ENCODE data around the gene CEP162.
"Not testable (repeated sequence)": the region's sequence is repeated elsewhere in the genome, so short reads cannot be mapped to it uniquely, and the experiment has no call there.

CEP162 gene

DNA sequence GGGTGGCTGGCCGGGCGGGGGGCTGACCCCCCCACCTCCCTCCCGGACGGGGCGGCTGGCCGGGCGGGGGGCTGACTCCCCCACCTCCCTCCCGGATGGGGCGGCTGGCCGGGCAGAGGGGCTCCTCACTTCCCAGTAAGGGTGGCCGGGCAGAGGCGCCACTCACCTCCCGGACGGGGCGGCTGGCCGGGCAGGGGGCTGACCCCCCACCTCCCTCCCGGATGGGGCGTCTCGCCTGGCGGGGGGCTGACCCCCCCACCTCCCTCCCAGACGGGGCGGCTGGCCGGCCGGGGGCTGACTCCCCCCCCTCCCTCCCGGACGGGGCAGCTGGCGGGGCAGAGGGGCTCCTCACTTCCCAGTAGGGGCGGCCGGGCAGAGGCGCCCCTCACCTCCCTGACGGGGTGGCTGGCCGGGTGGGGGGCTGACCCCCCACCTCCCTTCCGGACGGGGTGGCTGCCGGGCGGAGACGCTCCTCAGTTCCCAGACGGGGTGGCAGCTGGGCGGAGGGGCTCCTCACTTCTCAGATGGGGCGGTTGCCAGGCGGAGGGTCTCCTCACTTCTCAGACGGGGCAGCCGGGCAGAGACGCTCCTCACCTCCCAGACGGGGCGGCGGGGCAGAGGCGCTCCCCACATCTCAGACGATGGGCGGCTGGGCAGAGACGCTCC is 17.1 kb upstream of the CEP162 start:
- DNase-seq; in situ Hi-C loops (cut with HindIII; ENCODE audit: low pct_ligation_motif_present, low pct_unique_long_range_greater_than_20kb, low sequenced_read_pairs): not testable (repeated sequence)

DNA sequence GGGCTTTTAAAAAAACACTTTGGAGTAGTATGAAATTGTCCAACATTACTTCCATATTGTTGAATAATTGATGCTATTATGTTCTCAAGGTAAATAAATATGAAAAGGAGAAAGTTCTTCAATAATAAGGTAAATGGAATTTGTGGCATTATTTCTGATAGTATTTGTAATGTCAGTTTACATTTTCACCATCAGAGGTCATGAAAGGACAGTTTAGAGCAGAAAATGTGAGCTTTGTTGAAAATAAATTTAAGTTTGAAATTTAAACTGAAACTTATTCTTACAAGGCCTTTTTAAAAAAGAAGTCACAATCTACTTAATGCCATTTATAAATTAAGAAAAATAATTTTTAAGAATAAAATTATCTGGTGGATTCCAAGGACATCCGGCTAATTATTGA is 15.8 kb upstream of the CEP162 start:
- no peak for DNase-seq
- in situ Hi-C loops (cut with HindIII; ENCODE audit: low pct_ligation_motif_present, low pct_unique_long_range_greater_than_20kb, low sequenced_read_pairs) = no loop called here

DNA sequence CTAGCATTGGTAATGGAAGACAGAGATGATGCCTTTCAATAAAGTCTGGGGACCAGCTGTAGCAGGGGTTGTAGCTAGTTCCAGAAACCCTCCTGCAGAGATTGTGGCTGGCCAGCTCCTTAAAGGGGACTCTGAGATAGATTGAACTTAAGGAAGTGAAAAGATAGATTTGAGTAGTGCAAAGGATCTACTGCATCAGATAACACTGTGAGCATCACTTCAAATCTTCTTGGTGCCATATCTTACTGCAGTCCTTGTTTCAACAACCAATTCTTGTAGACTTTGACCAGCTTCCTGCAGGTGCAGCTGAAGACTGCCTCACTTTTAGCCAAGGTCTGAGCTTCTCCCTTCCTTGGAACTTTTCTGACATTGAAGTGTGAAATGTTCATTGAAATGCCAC is 14.8 kb upstream of the CEP162 start:
- in situ Hi-C loops (cut with HindIII; ENCODE audit: low pct_ligation_motif_present, low pct_unique_long_range_greater_than_20kb, low sequenced_read_pairs) = no loop called here

DNA sequence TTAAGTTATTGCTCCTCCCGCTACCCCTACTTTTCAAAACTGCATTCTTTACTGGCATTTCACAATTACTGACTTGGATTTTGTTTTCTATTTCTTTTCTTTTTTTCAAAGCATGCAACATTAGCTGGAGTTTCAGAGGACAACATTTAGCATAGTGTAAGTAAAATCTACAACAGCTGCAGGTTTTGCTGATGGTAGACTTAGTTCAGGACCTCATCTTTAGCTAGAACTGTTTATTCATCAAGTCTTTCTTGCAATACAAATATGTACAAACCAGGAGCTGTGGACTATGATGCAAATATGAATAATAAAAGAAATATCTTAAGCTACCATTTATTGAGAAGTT is 728 bp upstream of the CEP162 start:
- in situ Hi-C loops (cut with HindIII; ENCODE audit: low pct_ligation_motif_present, low pct_unique_long_range_greater_than_20kb, low sequenced_read_pairs) = no loop called here
- DNase-seq = no peak

More for the DNA sequence above, 14.8 kb upstream of the CEP162 start:
- no peak for DNase-seq

DNA sequence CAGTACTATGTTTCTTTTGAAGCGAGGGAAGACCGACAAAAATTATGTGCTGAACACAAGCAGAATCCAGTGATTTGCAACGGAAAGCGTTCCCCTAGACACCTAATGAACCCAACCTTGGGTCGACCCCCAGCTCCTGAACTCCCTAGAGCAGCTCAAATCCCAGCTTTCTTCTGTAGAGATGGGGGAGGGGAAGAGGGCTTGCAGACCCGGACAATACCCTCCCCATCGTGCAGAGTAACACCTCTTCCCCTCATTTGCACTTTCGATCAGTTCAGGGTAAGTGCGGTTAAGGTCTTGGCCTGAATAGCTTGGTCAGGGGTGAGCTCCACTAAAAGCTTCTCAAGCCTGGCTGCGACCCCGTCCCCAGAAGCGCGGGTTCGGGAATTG is 404 bp downstream of the CEP162 start:
- DNase-seq = no peak
- in situ Hi-C loops (cut with HindIII; ENCODE audit: low pct_ligation_motif_present, low pct_unique_long_range_greater_than_20kb, low sequenced_read_pairs) = no loop called here

DNA sequence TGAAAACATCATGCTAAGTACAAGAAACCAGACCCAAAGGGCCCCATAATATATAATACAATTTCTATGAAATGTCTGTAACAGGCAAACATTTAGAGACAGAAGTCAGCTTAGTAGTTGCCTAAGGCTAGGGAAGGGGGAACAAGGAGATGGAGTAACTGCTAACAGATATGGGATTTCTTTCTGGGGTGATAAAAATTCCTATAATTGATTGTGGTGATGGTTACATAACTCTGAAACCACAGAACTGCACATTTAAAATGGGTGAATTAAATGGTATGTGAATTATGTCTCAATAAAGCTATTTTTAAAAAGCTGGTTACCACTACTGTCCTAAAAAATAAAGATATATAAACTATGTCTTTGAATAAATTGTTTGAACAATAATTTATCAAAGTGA is 3.2 kb downstream of the CEP162 start:
- no peak for DNase-seq
- in situ Hi-C loops (cut with HindIII; ENCODE audit: low pct_ligation_motif_present, low pct_unique_long_range_greater_than_20kb, low sequenced_read_pairs) = no loop called here

DNA sequence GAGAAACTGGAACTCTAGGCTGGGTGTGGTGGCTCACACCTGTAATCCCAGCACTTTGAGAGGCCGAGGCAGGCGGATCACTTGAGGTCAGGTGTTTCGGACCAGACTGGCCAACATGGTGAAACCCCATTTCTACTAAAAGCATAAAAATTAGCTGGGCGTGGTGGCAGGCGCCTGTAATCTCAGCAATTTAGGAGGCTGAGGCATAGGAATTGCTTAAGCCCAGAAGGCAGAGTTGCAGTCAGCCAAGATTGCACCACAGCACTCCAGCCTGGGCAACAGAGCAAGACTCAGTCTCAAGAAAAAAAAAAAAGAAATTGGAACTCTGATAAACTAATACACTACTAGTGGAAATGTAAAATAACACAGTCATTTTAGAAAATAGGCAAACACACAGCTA is 3.8 kb downstream of the CEP162 start:
- in situ Hi-C loops (cut with HindIII; ENCODE audit: low pct_ligation_motif_present, low pct_unique_long_range_greater_than_20kb, low sequenced_read_pairs); DNase-seq: not testable (repeated sequence)

DNA sequence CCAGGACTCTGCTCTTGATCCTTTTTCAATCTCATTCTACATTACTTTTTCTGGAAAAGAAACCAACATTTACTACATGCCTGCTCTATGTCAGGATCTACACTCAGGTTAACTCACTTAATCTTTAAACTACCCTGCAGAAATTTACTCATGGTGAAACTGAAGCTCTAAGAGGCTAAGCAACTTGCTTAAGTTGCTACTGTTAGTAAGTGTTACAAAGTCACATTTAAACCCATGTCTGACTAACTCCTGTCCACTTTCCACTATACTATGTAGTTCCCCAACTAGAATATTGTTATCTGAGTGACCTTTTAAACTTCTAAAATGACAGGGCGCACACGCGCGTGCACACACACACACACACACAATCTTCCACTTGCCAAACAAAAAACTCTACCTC is 5.0 kb downstream of the CEP162 start:
- DNase-seq = no peak
- in situ Hi-C loops (cut with HindIII; ENCODE audit: low pct_ligation_motif_present, low pct_unique_long_range_greater_than_20kb, low sequenced_read_pairs) = no loop called here

DNA sequence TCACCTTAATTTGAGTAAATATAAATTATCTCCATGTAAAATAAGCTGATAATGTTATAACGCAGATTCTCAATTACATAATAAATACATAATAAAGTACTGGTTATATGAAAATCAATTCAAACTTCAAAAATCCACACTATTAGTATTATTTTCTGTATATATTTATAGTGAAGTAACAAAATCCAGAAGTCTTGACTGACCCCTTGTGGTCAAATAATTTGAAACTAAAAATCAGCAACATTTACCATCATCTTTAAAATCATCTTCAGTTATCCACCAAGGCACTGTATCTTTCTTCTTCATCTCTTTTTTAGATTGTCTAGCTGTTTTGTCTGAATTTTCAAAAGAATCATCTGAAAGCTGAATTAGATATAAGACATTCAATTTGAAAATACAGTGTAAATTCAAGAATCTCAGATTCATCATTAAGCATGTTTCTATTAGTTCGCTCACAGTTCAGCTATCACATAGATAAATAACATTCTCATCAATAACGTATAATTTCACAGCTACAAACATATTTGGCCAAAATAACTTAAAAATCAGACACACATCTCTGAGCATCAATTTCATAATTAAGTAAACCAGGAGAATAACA is 6.5 kb downstream of the CEP162 start:
- in situ Hi-C loops (cut with HindIII; ENCODE audit: low pct_ligation_motif_present, low pct_unique_long_range_greater_than_20kb, low sequenced_read_pairs) = no loop called here
- DNase-seq = peak; percentile 41

DNA sequence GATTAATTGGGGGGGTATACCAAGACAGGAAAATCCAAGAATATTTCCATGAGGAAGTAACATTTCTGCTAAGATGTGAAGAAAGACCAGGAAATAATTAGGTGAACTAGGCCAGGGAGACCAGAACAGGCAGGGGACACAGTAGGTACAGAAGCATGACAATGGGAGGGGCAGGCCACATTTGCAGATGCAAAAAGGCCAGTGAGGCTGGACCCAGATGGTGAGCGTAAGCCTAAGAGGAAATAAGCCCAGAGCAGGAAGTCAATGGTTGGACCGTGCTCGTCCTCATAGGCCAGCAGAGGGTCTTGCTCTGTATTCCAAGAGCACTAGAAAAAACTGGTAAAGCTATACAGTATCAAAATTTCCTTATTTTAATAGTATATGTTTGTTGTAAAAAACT is 9.4 kb downstream of the CEP162 start:
- in situ Hi-C loops (cut with HindIII; ENCODE audit: low pct_ligation_motif_present, low pct_unique_long_range_greater_than_20kb, low sequenced_read_pairs) = no loop called here
- no peak for DNase-seq

DNA sequence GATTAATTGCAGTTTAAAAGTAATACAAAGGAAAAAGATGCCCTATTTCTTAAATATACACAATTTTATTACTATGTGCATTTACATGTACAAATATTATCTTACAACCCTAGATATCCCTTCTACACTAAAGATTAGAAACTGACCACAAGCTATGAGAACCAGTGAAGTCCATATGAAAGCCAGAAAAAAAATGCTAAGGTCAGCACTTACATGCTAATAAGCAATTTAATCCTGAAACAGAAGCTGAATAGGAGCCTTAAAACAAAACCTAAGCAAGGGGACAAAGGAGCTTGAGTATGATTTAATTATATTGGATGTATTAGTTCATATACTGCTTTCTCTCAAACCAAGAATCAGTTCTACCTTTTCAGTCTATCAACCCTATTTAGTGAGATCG is 14.2 kb downstream of the CEP162 start:
- in situ Hi-C loops (cut with HindIII; ENCODE audit: low pct_ligation_motif_present, low pct_unique_long_range_greater_than_20kb, low sequenced_read_pairs) = no loop called here
- no peak for DNase-seq

DNA sequence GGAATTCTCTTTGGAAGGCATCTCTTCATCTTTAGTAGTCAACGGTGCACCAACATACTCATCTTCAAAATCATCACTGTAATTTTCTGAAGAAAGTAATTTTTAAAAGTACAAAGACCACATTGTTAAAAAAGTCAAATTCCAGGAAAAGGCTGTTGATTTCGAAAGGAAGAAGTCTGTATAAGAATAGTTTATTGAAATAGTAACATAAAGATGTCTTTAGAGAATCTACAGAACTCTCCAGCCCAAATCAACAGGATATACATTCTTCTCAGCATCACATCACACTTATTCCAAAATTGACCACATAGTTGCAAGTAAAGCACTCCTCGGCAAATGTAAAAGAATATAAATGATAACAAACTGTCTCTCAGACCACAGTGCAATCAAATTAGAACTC is 23.4 kb downstream of the CEP162 start:
- in situ Hi-C loops (cut with HindIII; ENCODE audit: low pct_ligation_motif_present, low pct_unique_long_range_greater_than_20kb, low sequenced_read_pairs) = no loop called here

DNA sequence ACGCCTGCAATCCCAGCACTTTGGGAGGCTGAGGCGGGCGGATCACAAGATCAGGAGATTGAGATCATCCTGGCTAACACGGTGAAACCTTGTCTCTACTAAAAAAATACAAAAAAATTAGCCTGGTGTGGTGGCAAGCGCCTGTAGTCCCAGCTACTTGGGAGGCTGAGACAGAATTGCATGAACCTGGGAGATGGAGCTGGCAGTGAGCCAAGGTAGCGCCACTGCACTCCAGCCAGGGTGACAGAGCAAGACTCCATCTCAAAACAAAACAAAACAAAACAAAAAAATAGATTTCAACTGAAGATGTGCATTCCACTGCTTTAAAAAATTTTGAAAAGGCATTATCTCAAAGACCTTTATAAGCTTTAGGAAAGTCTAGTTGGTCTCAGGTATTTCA is 27.5 kb downstream of the CEP162 start:
- DNase-seq; in situ Hi-C loops (cut with HindIII; ENCODE audit: low pct_ligation_motif_present, low pct_unique_long_range_greater_than_20kb, low sequenced_read_pairs): not testable (repeated sequence)

More for the DNA sequence above, 23.4 kb downstream of the CEP162 start:
- no peak for DNase-seq

DNA sequence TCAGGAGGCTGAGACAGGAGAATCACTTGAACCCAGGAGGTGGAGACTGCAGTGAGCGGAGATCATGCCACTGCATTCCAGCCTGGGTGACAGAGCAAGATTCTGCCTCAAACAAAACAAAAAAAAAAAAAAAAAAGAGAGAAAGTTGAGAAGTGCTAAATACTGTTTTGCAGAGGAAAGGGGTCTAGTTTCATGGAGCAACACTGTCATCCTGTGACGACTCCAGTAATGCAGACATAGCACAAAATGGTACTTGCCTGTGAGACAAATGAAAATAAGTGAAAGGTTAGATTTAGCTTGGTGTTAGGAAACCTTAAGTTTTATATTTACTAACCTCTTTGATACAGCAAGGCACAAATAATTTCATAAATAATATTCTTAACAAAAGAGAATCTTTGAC is 29.7 kb downstream of the CEP162 start:
- DNase-seq = no peak
- in situ Hi-C loops (cut with HindIII; ENCODE audit: low pct_ligation_motif_present, low pct_unique_long_range_greater_than_20kb, low sequenced_read_pairs) = no loop called here

DNA sequence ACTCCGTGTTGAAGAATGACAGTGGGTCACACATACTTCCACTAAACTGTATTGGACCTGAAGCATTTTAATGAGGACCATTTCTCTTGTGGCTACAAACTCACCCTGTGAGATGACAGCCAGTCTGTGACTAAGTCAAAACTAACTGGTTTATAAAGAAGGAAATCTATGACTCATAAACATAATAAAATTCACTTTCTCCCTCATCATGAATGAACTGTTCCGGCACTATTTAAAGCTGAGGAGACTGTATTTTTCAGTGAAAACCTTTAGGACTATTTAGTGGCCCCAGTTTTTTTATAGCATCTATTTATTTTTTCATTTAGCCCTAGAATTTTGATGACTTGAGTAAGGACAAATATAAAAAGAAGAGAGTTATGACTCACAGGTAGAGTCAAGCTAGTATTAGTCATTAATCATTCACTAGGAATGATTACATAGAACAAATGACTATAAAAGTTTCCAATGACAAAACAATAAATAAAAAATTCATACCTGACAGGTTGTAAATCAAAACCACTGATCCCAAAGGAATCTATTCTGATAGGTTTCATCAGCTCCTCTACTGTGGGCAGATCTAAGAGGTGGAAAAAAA is 34.2 kb downstream of the CEP162 start:
- peak; percentile 58 for DNase-seq
- in situ Hi-C loops (cut with HindIII; ENCODE audit: low pct_ligation_motif_present, low pct_unique_long_range_greater_than_20kb, low sequenced_read_pairs) = no loop called here

DNA sequence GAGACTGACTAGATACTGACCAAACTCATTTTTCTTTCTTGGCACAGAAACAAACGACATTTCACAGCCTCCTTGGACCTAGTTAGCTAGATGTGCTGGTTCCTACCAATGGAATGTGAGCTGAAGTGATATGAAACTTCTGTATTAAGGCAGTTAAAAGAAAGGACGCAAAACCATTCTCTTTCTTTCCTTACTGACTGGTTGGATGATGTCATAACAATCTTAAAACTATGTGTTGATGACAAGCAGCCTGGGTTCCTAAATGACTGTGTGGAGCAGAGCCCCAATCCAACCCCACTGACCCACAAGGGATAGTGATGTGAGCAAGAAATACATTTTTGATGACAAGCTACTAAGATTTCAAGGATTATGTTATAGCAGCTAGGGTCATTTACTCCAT is 35.6 kb downstream of the CEP162 start:
- in situ Hi-C loops (cut with HindIII; ENCODE audit: low pct_ligation_motif_present, low pct_unique_long_range_greater_than_20kb, low sequenced_read_pairs) = no loop called here
- no peak for DNase-seq

DNA sequence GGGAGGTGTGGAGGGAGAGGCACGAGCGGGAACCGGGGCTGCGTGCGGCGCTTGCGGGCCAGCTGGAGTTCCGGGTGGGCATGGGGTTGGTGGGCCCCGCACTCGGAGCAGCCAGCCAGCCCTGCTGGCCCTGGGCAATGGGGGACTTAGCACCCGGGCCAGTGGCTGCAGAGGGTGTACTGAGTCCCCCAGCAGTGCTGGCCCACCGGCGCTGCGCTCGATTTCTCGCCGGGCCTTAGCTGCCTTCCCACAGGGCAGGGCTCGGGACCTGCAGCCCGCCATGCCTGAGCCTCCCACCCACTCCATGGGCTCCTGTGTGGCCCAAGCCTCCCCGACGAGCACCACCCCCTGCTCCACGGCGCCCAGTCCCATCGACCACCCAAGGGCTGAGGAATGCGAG is 38.1 kb downstream of the CEP162 start:
- in situ Hi-C loops (cut with HindIII; ENCODE audit: low pct_ligation_motif_present, low pct_unique_long_range_greater_than_20kb, low sequenced_read_pairs); DNase-seq: not testable (repeated sequence)

DNA sequence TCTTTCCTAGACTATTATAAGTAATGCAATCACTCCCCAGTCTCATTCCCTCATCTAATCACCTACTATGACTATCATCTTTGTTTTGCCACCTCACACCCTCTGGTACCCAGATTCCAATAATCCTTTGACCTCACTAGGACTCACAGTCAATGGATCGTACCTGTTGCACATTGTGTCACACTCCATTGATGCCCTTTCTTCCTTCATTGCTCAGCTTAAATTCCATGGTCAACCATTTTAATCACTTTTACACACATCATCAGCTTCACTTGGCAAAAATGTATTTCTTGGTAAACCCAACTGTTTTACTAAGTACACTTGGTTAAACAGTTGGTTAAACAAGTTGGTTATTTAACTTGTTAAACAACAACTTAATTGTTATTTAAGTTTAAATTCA is 44.0 kb downstream of the CEP162 start:
- in situ Hi-C loops (cut with HindIII; ENCODE audit: low pct_ligation_motif_present, low pct_unique_long_range_greater_than_20kb, low sequenced_read_pairs) = no loop called here
- no peak for DNase-seq

DNA sequence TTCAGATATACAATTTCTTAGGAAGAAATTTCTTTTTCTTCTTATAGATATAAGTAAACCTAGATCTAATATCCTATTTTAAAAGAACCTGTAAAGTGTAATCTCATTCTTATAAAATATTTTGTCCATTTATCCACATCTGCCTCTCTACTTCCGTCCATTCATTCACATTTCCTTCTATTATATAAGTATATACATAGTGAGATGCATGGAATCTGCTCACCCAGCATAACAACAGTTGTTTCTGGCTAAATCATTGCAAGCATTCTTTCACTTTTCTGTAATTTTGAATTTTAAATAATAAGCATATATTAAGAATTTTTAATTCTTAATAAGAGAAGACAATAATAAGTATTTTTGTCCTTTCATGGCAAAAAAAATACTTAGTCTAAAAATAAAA is 45.4 kb downstream of the CEP162 start:
- in situ Hi-C loops (cut with HindIII; ENCODE audit: low pct_ligation_motif_present, low pct_unique_long_range_greater_than_20kb, low sequenced_read_pairs) = no loop called here
- DNase-seq = no peak

DNA sequence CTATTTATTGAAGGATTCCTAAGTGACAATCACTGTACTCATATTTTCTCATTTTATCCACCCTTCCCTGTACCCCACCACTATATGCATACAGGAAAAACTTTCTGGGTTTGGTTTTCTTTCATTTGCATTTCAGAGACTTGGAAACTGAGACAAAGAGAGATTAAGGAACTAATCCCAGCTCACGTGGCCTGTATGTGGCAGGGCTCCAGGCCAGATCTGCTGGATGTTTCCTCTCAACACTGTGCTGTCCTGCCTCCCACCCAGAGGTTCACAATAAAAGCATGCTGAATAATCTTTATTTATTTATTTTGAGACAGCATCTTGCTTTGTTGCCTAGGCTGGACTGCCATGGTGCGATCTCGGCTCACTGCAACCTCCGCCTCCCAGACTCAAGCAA is 50.2 kb downstream of the CEP162 start:
- in situ Hi-C loops (cut with HindIII; ENCODE audit: low pct_ligation_motif_present, low pct_unique_long_range_greater_than_20kb, low sequenced_read_pairs) = no loop called here
- no peak for DNase-seq
